ENCODE results near the gene CDK13. TPM values are rescaled to one million over a fixed set of nuclear protein-coding genes. Genes with fewer than 3 reads are reported as not detected.

The CDK13 gene
- 78.3 TPM for total RNA-seq

GRCh38 chr7:39949971-39950472, at the start of gene CDK13:
TSS of gene CDK13 (plus strand) at chr7:39950256. CDS start at chr7:39950642, 386 bp downstream.

GRCh38 chr7:40134428-40135316, 184.6 kb downstream of the CDK13 start, which contains the start of the genes MPLKIP and SUGCT:
TSS of gene MPLKIP (minus strand) at chr7:40134622. CDS start at chr7:40134567, 55 bp downstream.
TSS of gene SUGCT (plus strand) at chr7:40135005.

Small RNA genes lying within 50 kb of the gene (small RNA-seq; reads per million reads assigned to genes)
- not detected for gene AC006023.1 (ENCODE audit: low replicate concordance)
- gene AC006023.2 (ENCODE audit: low replicate concordance): not detected

Other genes with a start within 250 kb of the CDK13 start
- gene MPLKIP, start 184.4 kb downstream of the CDK13 start, total RNA-seq: 33.8 TPM
- 15.5 TPM for gene SUGCT, start 184.7 kb downstream of the CDK13 start, total RNA-seq

All from metanephros (tissue), 2 donors.